ENCODE results near the gene ALKBH7.

Gene ALKBH7

DNA sequence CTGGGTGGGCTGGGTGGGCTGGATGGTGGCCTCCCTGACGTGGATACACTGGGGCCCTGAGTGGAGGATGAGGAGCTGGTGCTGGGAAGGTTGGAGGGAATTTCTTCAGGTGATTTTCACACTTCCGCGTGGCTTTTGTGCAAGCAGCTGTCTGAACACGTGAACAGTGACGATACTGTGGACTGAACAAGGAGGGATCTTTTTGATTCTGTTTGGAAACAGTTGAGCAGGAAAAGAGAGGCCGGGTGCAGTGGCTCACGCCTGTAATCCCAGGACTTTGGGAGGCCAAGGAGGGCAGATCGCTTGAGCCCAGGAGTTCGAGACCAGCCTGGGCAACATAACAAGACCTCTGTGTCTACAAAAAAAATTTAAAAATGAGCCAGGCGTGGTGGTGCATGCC, 29.5 kb downstream of the ALKBH7 start:
- no peak for DNase-seq

DNA sequence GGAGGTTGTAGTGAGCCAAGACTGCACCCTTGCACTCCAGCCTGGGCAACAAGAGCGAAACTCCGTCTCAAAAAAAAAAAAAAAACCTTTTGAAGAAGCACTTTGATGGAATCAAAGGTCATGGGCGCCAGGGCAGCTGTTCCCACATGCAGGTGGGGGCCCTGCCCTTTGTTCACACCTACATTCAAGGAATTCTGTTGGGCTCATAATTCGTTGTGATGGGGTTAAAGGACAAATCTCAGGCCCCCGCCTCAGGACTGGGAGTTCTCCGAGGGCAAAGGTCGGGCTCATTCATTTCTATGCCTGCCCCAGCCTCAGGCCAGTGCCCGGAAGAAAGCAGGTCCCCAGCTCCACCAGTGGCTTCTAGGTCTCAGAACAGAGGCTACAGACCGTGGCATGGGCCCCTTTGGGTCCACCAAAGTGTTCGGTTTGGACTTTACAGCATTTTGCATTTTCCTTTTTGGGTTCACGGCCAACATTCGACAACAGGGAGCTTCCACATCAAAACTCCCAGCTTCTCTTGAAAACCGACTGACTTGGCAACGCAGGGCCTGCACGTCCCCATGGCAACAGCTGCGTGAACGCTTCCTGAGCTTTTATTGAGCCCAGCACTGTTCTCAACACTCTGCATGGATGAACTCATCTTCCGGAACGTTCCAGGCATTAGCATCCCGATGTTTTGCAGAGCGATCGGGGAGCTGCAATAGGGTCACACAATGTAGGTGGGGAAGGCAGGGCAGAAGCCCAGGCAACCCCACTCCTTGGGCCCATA, 30.4 kb downstream of the ALKBH7 start:
- DNase-seq, result no peak

DNA sequence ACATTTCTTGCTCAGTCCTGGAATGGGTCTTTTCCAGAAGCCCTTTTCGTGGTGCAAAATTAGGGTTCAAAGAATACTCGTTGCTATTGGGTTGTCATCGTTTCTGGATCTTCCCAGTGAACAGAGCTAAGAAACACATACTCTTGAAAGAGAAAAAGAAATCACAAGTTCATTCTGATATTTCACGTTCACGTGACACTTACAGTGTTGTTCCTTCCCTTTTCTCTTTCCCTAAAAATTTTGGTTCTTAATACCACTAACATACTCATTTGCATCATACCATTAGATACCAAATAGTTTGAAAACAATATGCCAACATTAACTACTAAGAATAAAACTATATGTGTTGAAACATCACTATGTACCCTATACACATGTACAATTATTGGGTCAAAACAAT, 33.8 kb downstream of the ALKBH7 start:
- DNase-seq, result no peak

DNA sequence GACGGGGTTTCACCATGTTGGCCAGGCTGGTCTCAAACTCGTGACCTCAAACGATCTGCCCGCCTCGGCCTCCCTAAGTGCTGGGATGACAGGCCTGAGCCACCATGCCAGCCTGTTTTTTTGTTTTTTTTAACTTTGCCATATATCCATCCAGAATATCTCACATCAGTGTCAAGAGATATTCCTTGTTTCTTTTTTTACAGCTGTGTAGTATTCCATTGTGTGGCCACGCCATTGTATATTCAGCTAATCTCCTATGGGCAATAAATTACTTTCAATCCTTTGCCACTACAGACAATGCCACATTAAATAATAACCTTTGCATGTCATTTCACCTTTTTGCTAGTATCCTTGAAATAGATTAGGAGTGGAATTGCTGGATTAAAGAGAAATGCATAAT, 36.8 kb downstream of the ALKBH7 start:
- DNase-seq, result no peak

DNA sequence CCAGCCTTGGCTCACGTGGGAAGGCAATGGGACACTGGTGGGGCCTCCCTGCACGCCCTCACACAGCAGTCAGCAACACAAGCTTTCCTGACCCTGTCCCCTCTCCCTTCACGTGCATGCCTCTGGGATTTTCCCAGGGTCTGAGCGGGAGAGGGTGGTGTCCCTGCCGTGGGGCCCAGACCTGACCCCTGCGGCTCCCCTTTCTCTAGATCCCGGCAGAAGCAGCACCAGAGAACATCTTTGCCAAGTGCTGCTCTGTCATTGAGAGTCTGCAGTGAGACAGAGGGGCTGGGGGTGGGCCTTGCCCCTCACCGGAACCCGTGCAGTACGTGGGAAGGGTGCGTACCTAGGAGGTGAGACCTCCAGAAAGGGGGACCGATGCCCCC, 39.5 kb downstream of the ALKBH7 start:
- no peak for DNase-seq

DNA sequence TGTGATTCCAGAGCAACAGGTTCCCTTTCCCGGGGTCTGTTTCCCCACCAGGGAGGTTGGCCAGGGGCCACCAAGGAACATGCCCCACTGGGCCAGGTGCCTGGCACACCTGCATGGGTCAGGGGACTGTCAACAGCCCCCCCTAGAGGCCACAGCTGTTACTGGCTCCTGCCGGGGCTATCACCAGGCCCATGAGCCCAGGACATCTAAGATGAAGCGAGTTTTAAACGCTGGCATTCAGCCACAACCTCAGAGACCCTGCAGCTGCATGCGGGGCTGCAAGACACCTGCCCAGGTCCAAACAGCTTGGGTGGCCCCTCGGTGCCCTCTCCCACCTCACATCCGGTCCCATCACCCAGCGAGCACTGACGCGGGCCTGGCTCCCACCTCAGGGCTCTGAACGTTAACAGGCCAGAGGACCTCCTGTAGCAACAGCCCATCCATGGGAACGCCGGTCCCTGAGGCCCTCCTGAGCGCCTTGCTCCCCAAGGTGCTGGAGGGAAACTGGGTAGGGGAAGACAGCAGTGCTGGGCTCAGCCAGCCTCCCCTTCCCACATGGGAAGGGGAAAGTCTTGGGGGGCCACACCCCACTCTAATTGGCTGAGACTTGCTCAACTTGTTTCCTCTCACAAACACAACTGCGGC, 40.0 kb downstream of the ALKBH7 start:
- peak; percentile 75 for DNase-seq

DNA sequence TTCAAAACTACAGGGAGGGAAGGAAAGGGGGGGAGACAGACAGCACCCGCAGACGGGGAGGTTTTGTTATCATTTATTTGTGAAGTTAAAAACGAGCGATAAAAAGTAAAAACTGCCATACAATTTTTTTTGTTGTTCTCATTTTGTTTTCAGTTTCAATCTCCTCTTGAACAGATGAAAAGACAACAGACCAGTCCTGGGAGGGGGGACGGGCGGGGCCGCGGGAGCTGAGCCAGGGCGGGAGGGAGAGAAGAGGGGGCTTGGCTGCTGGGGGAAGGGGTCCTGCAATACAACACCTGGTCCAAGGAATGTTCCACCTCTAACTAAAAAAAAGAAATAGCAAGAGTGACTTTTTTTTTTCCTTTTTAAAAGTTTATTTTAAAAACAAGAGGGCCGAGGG, 40.7 kb downstream of the ALKBH7 start:
- DNase-seq, result no peak

DNA sequence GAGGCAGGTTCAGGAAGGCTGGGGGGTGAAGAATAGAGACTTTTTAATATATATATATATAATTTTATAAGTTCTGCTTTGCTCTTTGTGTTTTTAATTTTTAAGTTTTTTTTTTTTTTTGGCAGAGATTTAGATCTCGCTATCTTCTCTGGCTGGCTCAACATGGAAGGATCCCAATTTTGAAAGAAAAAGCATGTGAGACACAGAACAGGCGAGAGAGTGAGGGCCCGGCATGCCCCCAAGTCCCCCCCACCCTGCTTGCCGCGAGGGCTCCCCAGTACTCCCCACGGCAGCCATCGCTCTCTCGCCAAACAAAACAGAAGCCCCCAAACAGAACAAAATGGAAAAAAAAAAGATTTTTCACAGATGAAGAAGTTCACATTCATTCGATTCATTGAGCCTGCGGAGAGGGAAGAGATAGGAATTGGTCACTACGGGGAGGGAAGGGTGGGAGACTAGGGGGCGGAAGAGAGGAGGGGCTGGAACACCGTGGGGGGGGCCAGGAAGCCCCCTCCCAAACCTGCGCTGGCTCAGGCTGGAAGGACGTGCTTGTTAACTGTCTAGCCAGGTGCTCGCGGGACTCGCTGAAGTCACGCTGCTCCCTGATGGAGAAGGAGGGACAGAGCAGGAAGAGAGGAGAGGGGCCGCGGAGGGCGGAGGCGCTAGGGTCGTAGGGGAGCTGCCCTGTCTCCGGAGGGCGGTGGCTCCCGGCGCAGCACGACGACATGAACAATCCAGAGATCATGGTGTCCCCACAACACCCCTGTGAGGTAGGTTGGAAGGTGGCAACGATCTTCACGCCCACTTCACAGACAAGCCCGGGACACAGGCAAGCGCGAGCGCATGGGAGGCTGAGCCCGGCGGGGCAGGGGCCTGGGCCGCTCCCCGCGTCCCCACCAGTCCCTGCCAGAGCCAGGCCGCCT, 41.4 kb downstream of the ALKBH7 start:
- DNase-seq, result no peak

DNA sequence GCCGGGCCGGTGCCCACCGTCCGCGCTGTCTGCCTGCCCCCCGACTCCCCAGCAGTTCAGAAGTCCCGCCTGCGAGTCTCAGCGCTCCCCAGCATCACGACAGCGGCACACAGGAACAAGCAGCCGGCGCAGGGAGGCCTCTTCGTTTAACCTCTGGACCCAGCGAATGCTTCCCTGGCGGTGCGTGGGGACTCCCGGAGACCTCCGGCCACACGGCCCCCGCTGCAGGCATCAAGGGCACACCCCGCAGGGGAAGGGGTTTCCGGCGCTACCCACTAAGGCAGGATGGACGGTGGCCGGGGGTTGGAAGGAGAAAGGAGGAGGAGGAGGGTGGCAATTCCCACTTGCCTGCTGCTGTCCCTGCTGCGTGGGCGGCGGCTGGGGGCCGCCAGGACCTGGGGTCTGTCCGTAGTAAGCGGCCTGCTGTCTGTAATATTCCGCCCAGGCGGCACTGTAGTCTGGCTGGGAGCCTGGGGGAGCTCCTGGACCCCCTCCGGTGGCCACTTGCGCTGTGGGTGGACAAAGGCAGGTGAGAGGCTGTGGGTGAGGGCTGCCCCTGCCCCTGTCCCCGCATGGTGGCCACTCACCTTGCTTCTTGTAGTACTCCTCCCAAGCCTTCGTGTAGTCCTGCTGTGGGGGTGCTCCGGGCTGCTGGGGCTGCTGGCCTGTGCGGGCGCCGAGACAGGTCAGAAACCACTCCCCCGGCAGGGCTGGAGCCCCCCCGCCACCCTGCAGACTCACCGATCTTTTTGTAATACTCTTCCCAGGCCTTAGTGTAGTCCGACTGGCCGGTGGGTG, 42.4 kb downstream of the ALKBH7 start:
- no peak for DNase-seq

DNA sequence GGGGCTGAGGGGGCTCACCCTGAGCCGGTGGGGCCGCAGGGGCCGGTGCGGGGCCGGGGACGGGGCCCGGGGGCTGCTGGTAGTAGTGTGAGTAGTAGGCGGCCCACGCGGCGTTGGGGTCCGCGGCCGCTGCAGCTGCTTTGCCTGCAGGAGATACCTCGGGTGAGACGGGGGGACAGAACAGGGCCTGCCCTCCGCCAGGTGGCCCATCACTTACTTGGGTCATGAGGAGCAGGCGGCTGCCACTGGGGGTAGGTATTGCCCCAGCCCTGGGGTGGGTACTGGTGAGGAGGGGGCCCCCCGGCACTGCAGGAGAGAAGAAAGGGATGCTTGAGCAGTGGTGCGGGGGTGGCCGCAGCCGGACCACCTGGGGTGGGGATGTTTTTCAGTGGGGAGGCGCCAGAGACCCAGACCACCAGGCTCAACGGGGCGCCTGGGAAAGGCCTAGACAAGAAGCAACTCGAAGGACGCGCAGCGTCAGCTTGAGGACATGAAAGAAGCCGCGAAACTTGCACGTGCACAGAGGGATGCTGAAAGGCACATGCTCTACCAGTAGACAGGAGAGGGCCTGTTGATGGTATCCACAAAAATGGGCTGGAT, 43.1 kb downstream of the ALKBH7 start:
- DNase-seq, result no peak

DNA sequence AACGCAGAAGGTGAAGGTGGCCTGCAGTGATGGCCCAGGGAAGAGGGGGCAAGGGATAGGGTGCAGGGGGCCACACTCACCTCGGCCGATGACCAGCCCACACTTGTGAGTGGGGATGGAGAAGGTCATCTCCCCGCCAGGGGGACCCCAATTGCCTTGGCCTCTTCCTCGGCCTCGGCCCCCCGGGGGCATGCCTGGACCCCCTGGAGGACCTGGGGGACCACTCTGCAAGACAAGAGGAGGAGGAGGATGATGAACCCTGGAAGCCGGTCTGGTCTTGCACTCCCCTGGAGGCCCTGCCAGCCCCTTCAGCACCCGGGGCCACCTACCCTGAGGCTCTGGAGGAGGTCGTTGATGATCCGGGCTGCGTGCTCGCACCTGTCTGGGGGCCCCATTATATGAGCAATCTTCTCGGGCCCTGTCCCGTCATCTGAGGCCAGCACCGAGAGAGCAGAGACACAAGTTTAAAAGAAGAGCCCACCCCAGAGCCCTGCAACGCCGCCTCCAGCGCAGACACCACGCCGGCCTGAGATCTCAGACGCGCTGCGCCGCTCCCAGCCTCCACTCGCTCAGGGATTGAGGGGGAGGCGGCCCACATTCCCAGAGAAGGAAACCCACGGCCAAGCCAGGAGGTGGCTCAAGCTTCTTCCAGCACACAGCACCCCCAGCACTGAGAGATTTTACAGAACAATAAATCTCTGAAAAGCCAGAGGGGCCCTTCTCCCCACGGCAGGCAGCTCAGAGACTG, 44.2 kb downstream of the ALKBH7 start:
- no peak for DNase-seq

DNA sequence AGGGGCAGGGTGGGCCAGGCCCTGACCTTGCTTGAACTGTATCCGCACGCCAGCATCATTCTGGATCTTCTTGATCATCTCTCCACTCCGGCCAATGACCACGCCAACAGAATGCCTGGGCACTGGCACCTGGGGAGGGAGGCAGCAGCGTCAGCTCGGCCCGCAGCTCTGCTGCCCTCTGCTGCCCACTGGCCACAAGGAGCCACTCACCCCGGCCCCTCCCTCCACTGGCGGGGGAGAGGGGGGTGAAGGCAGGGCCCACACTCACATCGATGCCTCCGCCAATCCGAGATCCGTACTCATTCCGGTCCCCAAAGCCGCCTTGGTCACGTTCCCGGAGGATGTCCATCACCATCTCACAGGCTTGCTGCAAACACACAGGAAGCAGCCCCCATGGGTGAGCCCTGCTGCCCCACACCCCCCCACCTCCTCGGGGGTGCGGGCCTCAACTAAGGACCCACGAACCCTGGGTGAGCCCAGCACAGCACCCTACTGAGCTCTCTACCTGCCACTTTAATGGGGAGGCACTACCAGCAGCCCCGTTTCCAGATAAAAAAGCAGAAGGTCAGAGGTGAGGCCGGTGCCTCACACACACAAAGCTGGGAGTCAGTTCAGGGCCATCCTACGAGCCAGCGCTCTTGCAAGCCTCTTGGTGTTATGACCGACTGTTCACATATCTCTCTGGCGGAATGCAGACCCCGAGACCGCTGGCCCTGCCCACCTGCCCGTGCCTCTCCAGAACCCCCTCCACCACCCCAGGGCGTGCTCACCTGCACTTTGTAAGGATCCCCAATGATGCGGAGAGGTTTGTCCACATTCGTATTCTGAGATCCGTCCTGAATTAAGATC, 45.3 kb downstream of the ALKBH7 start:
- DNase-seq, result no peak

DNA sequence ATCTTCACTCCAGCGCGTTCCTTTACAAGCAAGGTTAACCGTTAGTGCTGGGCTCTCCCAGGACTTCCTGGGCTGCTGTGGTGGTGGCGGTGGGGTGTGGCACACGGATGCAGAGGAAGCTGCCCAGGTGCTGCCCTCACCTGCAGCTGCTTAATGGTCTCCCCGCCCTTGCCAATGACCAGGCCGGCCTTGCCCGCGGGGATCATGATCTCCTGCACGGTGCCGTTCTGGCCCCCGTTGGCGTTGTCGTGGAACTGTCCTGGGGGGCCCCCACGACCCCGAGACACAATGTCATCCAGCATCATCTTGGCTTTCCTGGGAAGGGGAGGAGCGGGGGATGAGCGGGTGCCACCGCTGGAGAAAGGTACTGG, 46.0 kb downstream of the ALKBH7 start:
- DNase-seq, result no peak

DNA sequence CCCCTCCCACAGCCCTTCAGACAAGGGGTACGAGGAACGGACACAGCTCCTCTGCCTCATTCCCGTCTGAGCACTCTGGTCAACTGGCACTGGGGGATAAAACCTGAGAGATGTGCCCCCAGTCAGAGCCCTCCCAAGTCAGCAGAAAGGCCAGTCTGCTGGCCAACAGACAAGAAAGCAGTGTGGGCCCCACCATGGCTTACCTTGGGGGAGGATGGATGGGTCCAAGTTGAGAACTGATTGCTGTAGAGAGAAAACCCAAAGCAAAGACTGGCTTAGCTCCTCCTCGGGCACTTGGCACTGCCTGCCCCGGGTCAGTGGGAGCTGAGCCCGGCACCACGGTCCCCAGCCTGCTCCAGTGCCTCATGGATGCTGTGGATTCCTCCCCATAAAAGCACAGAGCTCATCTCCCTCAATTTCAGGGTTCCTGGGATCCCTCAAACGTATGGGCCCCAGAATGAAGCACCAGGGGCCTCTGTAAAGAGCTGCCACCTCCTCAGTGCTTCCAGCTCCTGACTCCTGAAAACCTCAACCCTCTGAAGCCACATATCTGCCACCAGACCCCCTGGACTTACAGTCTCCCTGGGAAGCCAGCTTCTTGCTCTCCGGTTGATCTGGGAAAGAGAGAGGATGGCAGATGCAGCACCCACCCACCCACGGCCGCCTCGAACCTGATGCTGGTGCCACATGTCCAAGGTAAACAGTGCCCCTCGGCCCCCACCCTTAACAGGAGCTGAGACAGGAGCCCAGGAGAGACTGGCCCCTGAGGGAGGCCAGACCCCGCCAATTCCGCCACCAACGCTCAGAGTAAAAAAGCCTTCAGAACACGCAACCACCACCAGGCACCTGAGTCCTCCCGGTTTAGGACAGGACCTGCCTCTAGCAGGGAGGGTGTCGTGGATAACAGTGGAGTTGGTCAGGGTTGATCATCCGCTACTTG, 48.8 kb downstream of the ALKBH7 start:
- no peak for DNase-seq

DNA sequence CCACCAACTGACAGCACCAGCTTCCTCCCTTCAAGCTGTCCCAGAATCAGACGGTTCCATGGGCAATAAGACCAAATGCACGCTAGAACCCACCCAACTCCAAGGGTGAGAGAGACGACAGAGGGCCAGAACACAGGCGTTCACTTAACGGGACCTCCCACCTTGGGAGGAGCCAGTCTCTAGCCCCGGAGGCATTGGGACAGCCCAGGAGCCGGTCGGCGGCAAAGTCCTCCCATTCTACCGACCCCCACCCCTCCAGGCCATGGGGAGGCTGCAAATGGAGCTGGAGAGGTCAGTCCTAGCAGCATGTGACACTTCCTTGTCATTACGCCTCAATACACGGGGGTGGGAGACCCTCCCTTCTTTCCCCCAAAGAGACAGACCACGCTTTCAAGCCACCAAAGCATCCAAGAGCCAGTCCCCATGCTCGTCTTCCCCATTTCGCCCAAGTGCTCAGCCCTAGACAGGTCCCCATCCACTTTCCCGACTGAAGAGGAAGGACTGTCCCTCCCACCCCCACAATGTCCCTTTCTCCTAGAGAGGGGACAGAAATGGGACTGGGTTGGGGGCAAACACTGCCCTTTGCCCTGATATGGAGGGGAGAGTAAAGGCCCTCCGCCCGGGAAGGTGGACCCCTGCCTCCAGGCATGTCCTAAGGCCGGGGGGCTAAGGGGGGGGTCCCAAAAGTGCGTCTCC, 51.1 kb downstream of the ALKBH7 start:
- peak; percentile 67 for DNase-seq

DNA sequence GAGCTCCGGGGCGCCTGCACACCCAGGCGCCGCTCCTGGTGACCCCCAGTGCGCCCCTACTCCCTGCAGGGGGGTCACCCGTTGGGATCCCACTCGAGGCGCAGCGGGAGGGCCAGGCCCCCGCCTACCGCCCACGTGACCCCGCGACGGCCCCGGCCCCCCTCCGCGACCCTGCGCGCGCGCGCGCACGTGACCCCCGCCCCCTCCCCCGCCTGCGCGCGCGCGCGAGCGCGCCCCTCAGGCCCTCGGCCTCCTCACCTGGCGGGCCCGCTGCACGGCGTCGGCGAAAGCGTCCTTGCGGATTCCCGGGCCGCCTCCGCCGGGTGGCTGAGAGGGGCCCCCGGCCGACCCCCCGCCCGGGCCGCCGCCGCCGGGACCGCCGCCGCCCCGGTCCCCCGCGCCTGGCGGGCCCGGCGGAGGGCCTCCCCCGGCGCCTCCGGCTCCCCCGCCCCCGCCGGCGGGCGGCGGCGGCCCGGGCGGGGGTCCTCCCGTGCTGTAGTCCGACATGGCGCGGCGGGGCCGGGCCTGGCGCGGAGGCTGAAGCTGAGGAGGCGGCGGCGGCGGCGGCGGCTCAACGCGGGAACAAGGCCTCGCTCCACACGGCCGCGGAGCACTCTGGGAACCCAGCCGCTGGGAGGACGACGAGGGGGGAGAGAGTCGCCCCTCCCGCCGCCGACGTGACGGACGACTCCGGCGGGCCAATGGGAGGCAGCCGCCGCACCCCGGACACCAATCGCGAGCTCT, 51.8 kb downstream of the ALKBH7 start, which contains the start of gene KHSRP:
Gene KHSRP (minus strand): TSS at position 617 of the 744 bp plus-strand sequence. CDS start 110 bp downstream, at position 507.
- DNase-seq, result peak; percentile 49
